Measurements from ENCODE around the gene CEP152. TPM values are rescaled to one million over a fixed set of nuclear protein-coding genes. Genes with fewer than 3 reads are reported as not detected.

The CEP152 gene
- total and polyA plus RNA-seq, 9 of the 15 experiments (the other 6 are each of a cell fraction or from before 2014, with no cell fraction given) = 9.9 to 43.0 (median 23.6) TPM

- 0 out of 4 replicates have a peak, but pooled peaks of 1 of the 2 experiments have one; percentile 32 for TF ChIP-seq HDAC1 (IDR thresholded peaks at IDR 0.05)
- no peak for TF ChIP-seq E2F8 (IDR thresholded peaks at IDR 0.05; ENCODE audit: low read depth, partially characterized antibody)
- TF ChIP-seq SRF (CRISPR knock-in tag; IDR thresholded peaks at IDR 0.05) = 0 out of 4 replicates have a peak, but pooled peaks of 1 of the 2 experiments have one; percentile 16
Measured at GRCh38 chr15:48858401-48858800, 47.5 kb upstream of the CEP152 start (continued).

GRCh38 chr15:48856942-48857341 is 46.1 kb upstream of the CEP152 start:
- no peaks in the 10 kb centered on the region for H3K27me3 ChIP-seq (ENCODE audit: control insufficient read depth in 2 of 2, insufficient read depth in 2 of 2, low read length in 2 of 2)
- H3K4me1 ChIP-seq (replicated peaks in 1 of 2; ENCODE audit: control insufficient read depth in 2 of 2, insufficient read depth in 2 of 2, low read length in 2 of 2) = peaks cover 0 to 24% of the 10 kb centered on the region in 2 experiments; a peak in 4 of 5 replicates
- H3K27ac ChIP-seq (ENCODE audit: extremely low read depth, low read depth, low read length) = no peak overlapping the region
- FAIRE-seq (no peak), ATAC-seq (no peak), DNase-seq (ENCODE audit: extremely low read depth in 1 of 4, low spot score in 3 of 4) (no peak)
- ChIA-PET CTCF (ENCODE audit: low intra/inter-chr PET ratio) (interaction anchor here (1.2 kb wide), 1 partner anchor 277 kb away, joined by 3 read pairs; no protein-coding TSS in a partner anchor), POLR2A (no interaction called here)
- H3K9me3 ChIP-seq (replicated peaks; ENCODE audit: control insufficient read depth, insufficient read depth, low read depth, low read length) = no peaks in the 10 kb centered on the region
- H4K20me1 ChIP-seq (replicated peaks; ENCODE audit: control insufficient read depth, insufficient read depth, low read length) = no peaks in the 10 kb centered on the region
- in situ Hi-C loops (cut with MboI) (loop anchor here (10.0 kb wide), 1 partner anchor 1288 kb away; no protein-coding TSS in a partner anchor), intact Hi-C loops (cut with micrococcal nuclease) (loop anchor here (1.0 to 5.0 kb wide), 3 partner anchors 45 to 499 kb away; partner anchors contain the start of gene CEP152)
- H3K4me2 ChIP-seq (ENCODE audit: insufficient read depth, low read length) = no peak overlapping the region
- 51% methylated on average over 2 of the region's 2 CpGs for WGBS (ENCODE audit: insufficient coverage, low coverage, missing lambda C conversion rate)
- BruUV-seq (replicated peaks) = no TSS peak
- H3K9ac ChIP-seq (ENCODE audit: insufficient read depth in 1 of 2, low read depth in 2 of 2, low read length in 2 of 2) = no peak overlapping the region
- no peaks in the 10 kb centered on the region for H3K79me2 ChIP-seq (ENCODE audit: control insufficient read depth, insufficient read depth, low read length)
- H2AFZ ChIP-seq (ENCODE audit: low read depth, low read length) = peak overlapping the region; percentile 46; the same call in 1 of the 2 replicates
- no peak overlapping the region for H3K4me3 ChIP-seq
- no peaks in the 10 kb centered on the region for H3K36me3 ChIP-seq (ENCODE audit: control insufficient read depth, insufficient read depth, low read length)
- no peaks in the 10 kb centered on the region for H3K9me1 ChIP-seq (ENCODE audit: control insufficient read depth, insufficient read depth, low read length)
- TF ChIP-seq SPI1 (IDR thresholded peaks at IDR 0.05; ENCODE audit: borderline replicate concordance, low read depth, low read length) = no peak
